Activated T-cell treated with anti-CD3 and anti-CD28 coated beads, Interleukin-2, amount 50 U/mL, for 4 hours (primary cell): ENCODE data around the gene UBALD2. TPM values are rescaled to one million over a fixed set of nuclear protein-coding genes. Genes with fewer than 3 reads are reported as not detected.
"Not testable (repeated sequence)": the region's sequence is repeated elsewhere in the genome, so short reads cannot be mapped to it uniquely, and the experiment has no call there.

Source experiments
- ATAC-seq, 2 donors: fragments of 200-7000 bp; cut with Tn5 transposase; one replicate each; pipeline ENCODE4 v1.10.0; 2021
- DNase-seq: peaks from one replicate; pipeline ENCODE4 v3.0.0-alpha.2; 2020
- H3K27me3 Mint-ChIP-seq: one replicate; pipeline ENCODE4 v1.8.0; 2021; ENCODE audit warnings: low read depth, mixed read lengths
- H3K36me3 Mint-ChIP-seq: one replicate; pipeline ENCODE4 v1.8.0; 2022; ENCODE audit warnings: mixed read lengths; ENCODE audit not compliant: insufficient read depth
- H3K4me1 Mint-ChIP-seq: one replicate; pipeline ENCODE4 v1.8.0; 2021; ENCODE audit warnings: low read depth, mixed read lengths
- H3K4me3 Mint-ChIP-seq: one replicate; pipeline ENCODE4 v1.8.0; 2021; ENCODE audit warnings: mild to moderate bottlenecking, moderate library complexity, mixed read lengths
- H3K9me3 Mint-ChIP-seq: one replicate; pipeline ENCODE4 v1.8.0; 2021; ENCODE audit warnings: mixed read lengths
- total RNA-seq, 3 donors: library from RNA; stranded (reverse); gene quantifications; one replicate each; pipeline ENCODE4 v1.2.1, GENCODE V29; 2021

UBALD2 gene
- total RNA-seq, 3 donors from 2014 or later, result 162 to 196 (median 186) TPM

DNA sequence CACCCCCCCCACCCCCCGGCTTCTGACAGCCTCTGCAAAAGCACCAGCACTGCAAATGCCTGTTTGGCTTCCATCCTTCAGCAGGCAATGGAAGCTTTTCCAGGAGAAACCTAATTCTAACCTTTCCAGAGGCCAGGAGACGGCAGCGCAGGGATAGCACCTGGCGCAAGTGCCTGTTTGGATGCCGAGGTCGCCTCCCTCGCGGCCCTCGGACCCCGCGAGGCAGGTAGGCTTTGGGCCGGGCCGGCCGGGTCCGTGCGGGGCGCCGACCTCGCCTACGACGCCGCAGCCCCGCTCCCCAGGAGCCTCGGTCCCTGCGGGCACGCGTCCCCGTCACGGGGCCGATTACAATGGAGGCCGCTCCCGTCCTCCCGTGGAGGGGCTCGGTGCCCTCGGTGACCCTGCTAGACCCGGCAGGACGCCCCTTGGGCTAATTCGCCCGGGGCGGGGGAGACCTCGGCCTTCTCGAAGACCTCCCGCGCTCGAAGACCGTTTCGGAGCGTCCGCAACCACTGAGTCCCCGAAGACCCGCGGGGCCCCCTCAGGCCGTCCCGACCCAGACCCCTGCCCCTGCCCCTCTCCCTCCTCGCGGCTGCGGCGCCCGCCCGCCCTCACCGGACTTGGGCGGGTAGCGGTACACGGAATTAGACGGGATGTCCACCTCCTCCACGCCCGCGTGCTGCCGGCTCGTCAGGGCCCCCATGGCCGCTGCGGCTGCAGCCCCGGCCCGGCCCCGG, 25.4 kb upstream of the UBALD2 start:
- Mint-ChIP-seq H3K4me3 (peak overlapping the region; percentile 75), H3K36me3 (no peaks in the 10 kb centered on the region), H3K9me3 (peaks cover 3% of the 10 kb centered on the region), H3K27me3 (peaks cover 2% of the 10 kb centered on the region), H3K4me1 (peaks cover 59% of the 10 kb centered on the region)
- DNase-seq (no peak), ATAC-seq (peak; percentile 12 to 15)

DNA sequence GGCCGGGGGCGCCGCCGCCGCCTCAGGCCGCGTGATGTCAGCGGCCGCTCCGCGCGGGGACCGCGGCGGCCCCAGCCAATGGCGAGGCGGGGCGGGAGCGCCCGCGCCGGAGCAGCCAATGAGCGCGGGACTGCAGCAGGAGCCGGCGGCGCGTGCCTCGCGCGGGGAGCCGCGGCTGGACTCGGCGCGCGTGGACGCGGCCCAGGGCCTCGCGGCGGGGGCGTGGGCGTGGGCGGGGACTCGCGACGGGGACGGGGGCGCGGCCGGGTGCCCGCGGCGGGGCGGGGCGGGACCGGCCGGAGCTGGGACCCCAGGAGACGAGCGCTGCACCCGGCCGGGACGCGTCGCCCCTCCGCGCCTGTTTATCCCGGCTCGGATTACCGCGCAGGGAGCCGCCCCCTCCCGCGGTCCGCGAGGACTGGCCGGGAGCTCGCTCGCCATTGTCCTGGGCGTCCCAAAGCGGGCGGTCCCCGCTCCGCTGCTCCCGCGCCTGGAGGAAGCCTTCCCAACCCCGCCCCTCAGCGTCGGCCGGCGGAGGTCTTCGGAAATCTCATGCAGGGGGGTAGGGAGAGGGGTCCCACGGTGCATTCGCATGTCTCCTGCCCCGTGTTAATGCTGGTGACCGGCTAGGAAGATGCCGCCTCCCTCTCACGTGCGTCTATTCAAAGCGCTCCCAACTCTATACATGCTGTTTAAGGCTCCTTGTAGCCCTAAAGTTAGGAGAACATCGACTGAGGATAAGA, 24.5 kb upstream of the UBALD2 start, which contains the start of gene RNF157:
RNF157 (minus strand) TSS at position 33 of the 743 bp plus-strand sequence. CDS start 253 bp downstream, outside the sequence.
- Mint-ChIP-seq H3K4me1 (peaks cover 62% of the 10 kb centered on the region), H3K4me3 (peak within 1 kb of the TSS; percentile 77), H3K27me3 (peaks cover 2% of the 10 kb centered on the region)

DNA sequence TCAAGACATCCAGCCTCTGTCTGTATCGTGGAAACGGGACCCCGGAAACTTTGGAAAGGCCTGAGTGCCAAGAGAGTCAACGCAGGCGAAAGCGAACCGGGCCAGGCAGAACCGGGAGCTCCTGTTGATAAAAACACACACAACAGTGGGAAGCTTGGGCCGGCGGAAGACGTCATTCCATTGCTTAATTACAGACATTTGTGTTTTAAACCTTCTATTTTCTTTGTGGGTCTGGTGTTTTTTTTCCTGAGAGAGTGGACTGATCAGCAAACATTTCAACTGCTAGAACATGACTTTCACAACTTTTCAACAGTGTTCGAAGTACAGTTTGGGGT, 24.0 kb upstream of the UBALD2 start:
- DNase-seq, result no peak
- no peaks in the 10 kb centered on the region for H3K36me3 Mint-ChIP-seq
- ATAC-seq, result no peak
- H3K4me3 Mint-ChIP-seq, result peak overlapping the region; percentile 77
- H3K9me3 Mint-ChIP-seq, result peaks cover 3% of the 10 kb centered on the region
- H3K4me1 Mint-ChIP-seq, result peaks cover 66% of the 10 kb centered on the region
- H3K27me3 Mint-ChIP-seq, result peaks cover 2% of the 10 kb centered on the region

More for the DNA sequence above, 24.5 kb upstream of the UBALD2 start, which contains the start of gene RNF157:
- DNase-seq, result peak; percentile 61
- ATAC-seq, result peak; percentile 91 to 93
- no peaks in the 10 kb centered on the region for H3K36me3 Mint-ChIP-seq
- peaks cover 3% of the 10 kb centered on the region for H3K9me3 Mint-ChIP-seq

DNA sequence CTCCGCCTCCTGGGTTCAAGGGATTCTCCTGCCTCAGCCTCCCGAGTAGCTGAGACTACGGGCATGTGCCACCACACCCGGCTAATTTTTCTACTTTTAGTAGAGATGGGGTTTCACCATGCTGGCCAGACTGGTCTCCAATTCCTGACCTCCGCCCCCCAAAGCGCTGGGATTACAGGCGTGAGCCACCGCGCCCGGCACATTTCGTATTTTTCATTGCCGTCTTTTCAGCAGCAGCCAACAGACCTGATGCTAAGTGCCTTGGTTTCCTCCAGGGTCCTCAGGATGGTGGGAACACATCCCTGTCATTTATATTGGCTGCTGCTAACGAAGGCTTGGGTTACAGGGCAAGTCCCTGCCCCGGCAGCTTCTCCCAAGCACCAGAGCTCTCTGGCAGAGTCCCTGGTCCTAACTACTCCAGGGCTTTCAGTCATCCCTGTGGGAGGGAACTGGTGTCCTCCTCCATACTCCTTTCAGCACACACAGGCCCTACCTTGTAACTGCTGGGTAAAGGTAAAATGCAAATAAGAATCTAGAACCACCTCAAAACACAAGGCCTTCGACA, 23.4 kb upstream of the UBALD2 start:
- H3K4me1 Mint-ChIP-seq, result peaks cover 67% of the 10 kb centered on the region

DNA sequence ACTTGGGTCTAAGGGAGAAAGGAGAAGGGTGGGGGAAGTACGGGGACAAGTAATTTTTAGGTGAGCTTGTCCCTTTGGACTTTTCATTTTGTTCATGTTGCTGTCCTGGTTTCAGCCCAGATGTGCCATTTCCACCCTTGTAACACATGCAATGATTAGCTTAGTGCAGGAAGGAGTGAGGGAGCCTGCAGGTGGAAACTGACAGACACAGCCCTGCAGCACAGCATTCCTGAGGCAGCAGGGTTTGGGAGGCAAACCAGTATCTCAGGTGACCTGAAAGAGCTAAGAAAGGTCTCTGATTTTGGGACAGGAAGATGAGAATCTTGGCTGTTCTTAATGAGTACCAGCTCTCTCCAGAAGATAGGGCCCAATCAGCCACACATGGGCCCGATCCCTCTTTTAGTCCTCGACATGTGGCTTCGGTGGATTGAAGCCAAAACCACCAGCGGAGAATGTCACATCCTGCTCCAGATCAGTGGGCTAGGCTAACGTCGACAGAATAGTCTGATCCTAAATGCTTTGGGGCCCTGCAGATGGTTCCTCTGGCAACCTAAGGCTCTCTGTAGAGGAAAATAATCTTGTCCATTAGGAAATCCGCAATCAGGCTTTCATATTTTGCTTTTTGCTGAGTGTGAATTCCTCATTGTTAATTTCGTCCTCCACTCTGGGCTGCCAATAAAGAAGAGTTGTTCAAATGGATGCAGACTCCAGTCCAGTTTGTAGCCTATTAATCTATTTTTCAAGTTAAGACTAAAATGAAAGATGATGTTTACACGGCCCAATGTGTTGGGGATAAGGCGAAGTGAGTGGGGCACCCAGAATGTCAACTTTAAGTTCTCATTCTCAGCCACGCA, 21.1 kb upstream of the UBALD2 start:
- no peak for DNase-seq
- Mint-ChIP-seq H3K4me3 (no peak overlapping the region), H3K9me3 (no peaks in the 10 kb centered on the region), H3K27me3 (peaks cover 2% of the 10 kb centered on the region), H3K4me1 (peaks cover 70% of the 10 kb centered on the region), H3K36me3 (no peaks in the 10 kb centered on the region)
- ATAC-seq, result no peak

More for the DNA sequence above, 23.4 kb upstream of the UBALD2 start:
- H3K36me3 Mint-ChIP-seq, result no peaks in the 10 kb centered on the region
- DNase-seq (no peak), ATAC-seq (no peak)
- H3K27me3 Mint-ChIP-seq, result peaks cover 2% of the 10 kb centered on the region
- peak overlapping the region; percentile 77 for H3K4me3 Mint-ChIP-seq
- H3K9me3 Mint-ChIP-seq, result peaks cover under 1% of the 10 kb centered on the region

DNA sequence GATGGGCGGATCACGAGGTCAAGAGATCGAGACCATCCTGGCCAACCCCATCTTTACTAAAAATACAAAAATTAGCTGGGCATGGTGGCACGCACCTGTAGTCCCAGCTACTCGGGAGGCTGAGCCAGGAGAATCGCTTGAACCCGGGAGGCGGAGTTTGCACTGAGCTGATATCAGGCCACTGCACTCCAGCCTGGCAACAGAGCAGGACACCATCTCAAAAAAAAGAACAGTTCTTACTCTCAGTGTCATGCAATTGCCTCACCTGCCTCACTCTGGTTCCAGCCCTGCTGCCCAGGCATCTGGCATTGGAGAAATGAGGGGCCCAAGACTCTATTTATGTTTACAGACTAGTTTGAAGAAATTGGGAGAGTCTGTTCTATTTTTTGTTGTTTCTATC, 20.4 kb upstream of the UBALD2 start:
- not testable (repeated sequence) for H3K27me3 Mint-ChIP-seq, DNase-seq, H3K4me3 Mint-ChIP-seq, H3K36me3 Mint-ChIP-seq, H3K9me3 Mint-ChIP-seq, ATAC-seq
- H3K4me1 Mint-ChIP-seq, result peaks cover 67% of the 10 kb centered on the region

DNA sequence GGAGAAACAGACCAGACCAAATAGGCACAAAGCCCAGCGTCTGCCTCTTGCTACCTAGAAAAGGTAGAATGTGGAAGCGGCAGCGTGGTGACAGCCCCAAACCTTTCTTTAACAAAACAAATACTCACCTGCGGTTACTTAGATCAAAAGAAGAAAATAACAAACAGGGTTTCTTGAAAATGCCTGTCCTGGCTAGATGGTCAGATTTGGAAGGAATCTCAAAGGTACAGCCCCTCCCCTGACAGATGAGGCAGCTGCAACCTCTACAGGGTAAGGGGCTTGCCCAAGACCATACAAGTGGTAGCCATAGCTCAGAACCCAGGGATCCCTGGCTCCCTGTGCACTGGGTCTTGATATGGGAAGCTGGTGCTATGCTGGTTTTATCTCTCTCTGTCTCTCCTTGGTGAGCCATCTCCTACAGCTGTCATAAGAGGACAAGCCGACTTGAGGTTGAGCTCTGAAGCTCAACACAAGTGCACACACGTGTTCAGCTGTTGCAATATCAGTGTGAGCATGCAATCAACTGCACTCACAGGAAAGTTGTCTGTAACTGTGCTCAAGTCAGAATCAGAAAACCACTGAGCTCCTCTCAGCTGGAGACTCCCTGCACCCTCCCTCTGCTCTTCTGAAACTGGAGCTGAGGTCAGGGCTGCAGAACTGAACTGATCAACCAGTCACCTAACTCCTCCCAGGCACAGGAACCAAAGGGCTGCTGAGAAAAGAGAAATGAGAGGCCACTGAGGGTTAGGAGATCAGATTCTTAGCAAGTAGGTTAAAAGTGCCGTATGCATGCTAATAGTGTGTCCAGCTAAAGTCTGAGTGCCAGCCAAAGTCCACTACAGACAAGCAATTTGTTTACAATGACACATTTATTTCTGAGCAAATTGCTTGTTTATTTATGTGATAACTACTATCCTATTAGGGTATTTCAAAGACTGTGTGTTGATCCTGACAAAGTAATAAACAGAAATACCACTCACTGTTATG, 18.8 kb upstream of the UBALD2 start:
- H3K36me3 Mint-ChIP-seq, result no peaks in the 10 kb centered on the region
- peaks cover 63% of the 10 kb centered on the region for H3K4me1 Mint-ChIP-seq
- H3K4me3 Mint-ChIP-seq, result peak overlapping the region; percentile 55
- no peaks in the 10 kb centered on the region for H3K9me3 Mint-ChIP-seq
- H3K27me3 Mint-ChIP-seq, result no peaks in the 10 kb centered on the region
- peak; percentile 96 for ATAC-seq
- DNase-seq, result no peak

DNA sequence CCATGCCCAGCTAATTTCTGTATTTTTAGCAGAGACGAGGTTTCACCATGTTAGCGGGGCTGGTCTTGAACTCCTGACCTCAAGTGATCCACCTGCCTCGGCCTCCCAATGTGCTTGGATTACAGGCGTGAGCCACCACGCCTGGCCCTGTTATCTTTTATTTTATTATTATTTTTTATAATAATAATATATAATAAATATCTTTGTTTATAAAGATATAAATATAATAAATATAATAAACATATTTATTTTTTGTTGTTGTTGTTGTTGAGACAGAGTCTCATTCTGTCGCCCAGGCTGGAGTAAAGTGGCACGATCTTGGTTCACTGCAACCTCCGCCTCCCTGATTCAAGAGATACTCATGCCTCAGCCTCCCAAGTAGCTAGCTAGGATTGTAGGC, 17.8 kb upstream of the UBALD2 start:
- ATAC-seq (no peak), DNase-seq (no peak)
- no peaks in the 10 kb centered on the region for H3K36me3 Mint-ChIP-seq
- H3K27me3 Mint-ChIP-seq, result no peaks in the 10 kb centered on the region
- peaks cover 64% of the 10 kb centered on the region for H3K4me1 Mint-ChIP-seq
- H3K9me3 Mint-ChIP-seq, result no peaks in the 10 kb centered on the region
- H3K4me3 Mint-ChIP-seq, result no peak overlapping the region

DNA sequence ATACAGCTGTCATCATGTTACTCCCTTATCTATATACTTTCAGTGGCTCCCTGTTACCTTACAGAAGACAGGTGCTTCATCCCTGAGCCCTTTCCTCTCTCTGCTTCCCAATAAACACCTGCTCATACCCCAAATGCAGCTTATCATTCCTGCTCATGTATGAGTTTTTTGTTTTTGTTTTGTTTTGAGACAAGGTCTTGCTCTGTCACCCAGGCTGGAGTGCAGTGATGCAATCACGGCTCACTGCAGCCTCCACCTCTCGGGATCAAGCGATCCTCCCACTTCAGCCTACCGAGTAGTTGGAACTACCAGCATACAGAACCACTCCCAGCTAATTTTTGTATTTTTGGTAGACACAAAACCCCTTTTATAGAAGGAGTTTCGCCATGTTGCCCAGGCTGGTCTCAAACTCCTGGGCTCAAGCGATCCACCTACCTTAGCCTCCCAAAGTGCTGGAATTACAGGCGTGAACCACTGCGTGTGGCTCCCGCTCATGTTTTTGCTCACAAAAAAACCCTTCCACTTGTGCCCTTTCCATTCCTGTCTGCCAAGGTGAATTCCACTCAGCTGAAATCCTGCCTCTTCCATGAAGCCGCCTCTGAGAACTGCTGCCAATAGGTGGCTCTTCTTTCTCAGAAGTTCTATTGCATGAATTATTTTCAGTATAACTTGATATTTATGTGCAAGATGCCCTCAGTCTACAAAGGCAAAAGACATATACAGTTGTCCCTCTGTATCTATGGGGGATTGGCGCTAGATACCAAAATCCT, 16.9 kb upstream of the UBALD2 start:
- Mint-ChIP-seq H3K9me3 (no peaks in the 10 kb centered on the region), H3K4me3 (no peak overlapping the region), H3K36me3 (no peaks in the 10 kb centered on the region), H3K4me1 (peaks cover 66% of the 10 kb centered on the region), H3K27me3 (no peaks in the 10 kb centered on the region)
- DNase-seq (no peak), ATAC-seq (no peak)

DNA sequence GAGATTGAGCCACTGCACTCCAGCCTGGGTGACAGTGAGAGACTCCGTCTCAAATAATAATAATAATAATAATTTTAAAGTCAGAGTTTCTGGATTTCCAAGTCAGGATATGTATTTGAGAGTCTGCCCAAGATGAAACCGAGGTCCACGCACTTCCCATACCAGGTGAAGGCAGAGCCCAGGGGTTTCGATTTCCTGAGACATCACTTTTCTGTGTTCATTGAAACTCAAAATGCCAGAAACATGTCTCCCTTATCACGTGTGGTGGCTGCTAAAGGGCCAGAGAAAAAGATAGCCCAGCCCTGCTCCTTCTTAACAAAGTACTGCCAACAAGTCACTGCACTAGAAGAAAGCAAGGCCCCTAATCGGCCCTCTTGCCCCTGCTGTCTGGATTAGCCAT, 15.0 kb upstream of the UBALD2 start:
- DNase-seq (no peak), ATAC-seq (no peak)
- Mint-ChIP-seq H3K4me1 (peaks cover 55% of the 10 kb centered on the region), H3K9me3 (no peaks in the 10 kb centered on the region), H3K27me3 (no peaks in the 10 kb centered on the region), H3K4me3 (no peak overlapping the region), H3K36me3 (no peaks in the 10 kb centered on the region)

DNA sequence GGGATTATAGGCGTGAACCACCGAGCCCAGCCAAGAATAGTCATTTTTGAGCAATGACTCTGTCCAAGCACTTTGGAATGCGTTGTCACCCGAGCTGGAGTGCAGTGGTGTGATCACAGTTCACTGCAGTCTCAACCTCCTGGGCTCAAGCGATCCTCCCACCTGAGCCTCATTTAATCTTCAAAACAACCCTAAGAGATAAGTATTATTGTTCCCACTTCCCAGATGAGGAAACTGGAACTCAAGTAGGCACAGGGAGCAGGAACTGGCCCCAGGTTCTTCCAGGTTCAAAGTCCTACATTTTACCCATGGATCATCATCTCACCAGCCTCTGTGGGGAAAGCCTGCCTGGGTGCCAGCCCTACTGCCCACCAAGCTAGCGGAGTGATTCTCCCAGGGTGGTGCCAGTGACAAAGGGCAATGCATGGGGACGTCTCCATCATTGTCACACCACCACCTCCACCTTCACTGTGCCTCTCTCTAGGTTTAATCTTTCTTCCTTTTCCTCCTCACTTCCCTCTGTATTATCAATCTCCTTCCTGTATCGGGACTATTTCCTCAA, 13.6 kb upstream of the UBALD2 start:
- ATAC-seq (peak; percentile 2 to 7), DNase-seq (no peak)
- H3K4me3 Mint-ChIP-seq, result no peak overlapping the region
- no peaks in the 10 kb centered on the region for H3K36me3 Mint-ChIP-seq
- no peaks in the 10 kb centered on the region for H3K27me3 Mint-ChIP-seq
- no peaks in the 10 kb centered on the region for H3K9me3 Mint-ChIP-seq
- peaks cover 55% of the 10 kb centered on the region for H3K4me1 Mint-ChIP-seq
